Fibroblast of lung (primary cell): ENCODE measurements around the gene LSAMP. TPM values are rescaled to one million over a fixed set of nuclear protein-coding genes. Genes with fewer than 3 reads are reported as not detected.

ENCODE experiments used
- DNase-seq, 2 donors: peaks; one replicate each; pipeline versions ENCODE4 v3.0.0 to v3.0.0-alpha.2; 2010; ENCODE audit warnings: low read depth in 2 of 2
- H2AFZ ChIP-seq: 2 replicates; pipeline ENCODE4 v1.5.1; 2012; ENCODE audit warnings: low read length, control low read depth, inconsistent platforms
- H3K27ac ChIP-seq: 2 replicates; pipeline ENCODE4 v1.5.1; 2011; ENCODE audit warnings: low read length, control low read depth; ENCODE audit not compliant: insufficient read depth
- H3K27me3 ChIP-seq: 2 replicates; pipeline ENCODE4 v1.5.1; 2011; ENCODE audit warnings: mild to moderate bottlenecking, low read length; ENCODE audit not compliant: control insufficient read depth, insufficient read depth
- H3K36me3 ChIP-seq: 2 replicates; pipeline ENCODE4 v1.5.1; 2011; ENCODE audit warnings: low read length; ENCODE audit not compliant: control insufficient read depth, insufficient read depth
- H3K4me1 ChIP-seq: 2 replicates; pipeline ENCODE4 v1.5.1; 2011; ENCODE audit warnings: low read length; ENCODE audit not compliant: control insufficient read depth, insufficient read depth; ENCODE audit errors: extremely low read depth
- H3K4me2 ChIP-seq: 2 replicates; pipeline ENCODE4 v1.5.1; 2011; ENCODE audit warnings: low read length, control low read depth; ENCODE audit not compliant: insufficient read depth; ENCODE audit errors: extremely low read depth
- H3K4me3 ChIP-seq, 4 experiments: fragments of 200-600 bp in 1 of 4; sonication (generic) in 1 of 4; replicated peaks in 1 of 4; 2 replicates each; pipeline ENCODE4 v1.5.1; 2011 to 2016; ENCODE audit warnings: low read length in 4 of 4, low read depth in 3 of 4, mild to moderate bottlenecking in 3 of 4, control low read depth in 2 of 4, inconsistent platforms in 1 of 4, mixed read lengths in 1 of 4; ENCODE audit not compliant: insufficient read depth in 1 of 4; ENCODE audit errors: control extremely low read depth in 1 of 4
- H3K79me2 ChIP-seq: 2 replicates; pipeline ENCODE4 v1.5.1; 2012; ENCODE audit warnings: mild to moderate bottlenecking, low read length, inconsistent platforms; ENCODE audit not compliant: control insufficient read depth, insufficient read depth
- H3K9ac ChIP-seq: 2 replicates; pipeline ENCODE4 v1.5.1; 2011; ENCODE audit warnings: mild to moderate bottlenecking, low read length, control low read depth; ENCODE audit not compliant: insufficient read depth
- H3K9me3 ChIP-seq: 2 replicates; pipeline ENCODE4 v1.5.1; 2012; ENCODE audit warnings: low read depth, low read length; ENCODE audit not compliant: control insufficient read depth, insufficient read depth
- H4K20me1 ChIP-seq: 2 replicates; pipeline ENCODE4 v1.5.1; 2011; ENCODE audit warnings: low read length; ENCODE audit not compliant: control insufficient read depth, insufficient read depth; ENCODE audit errors: extremely low read depth
- EZH2 ChIP-seq: IDR thresholded peaks from 2 replicates; pipeline ENCODE4 v1.5.1; 2012; ENCODE audit warnings: low read length, control low read depth, mild to moderate bottlenecking; ENCODE audit errors: missing control alignments
- polyA plus RNA-seq, 2 donors: library from polyadenylated mRNA; depleted of rRNA in 1 of 2; stranded (reverse) in 1 of 2; unstranded in 1 of 2; fragments of >200 nt; gene quantifications; 2 replicates each; pipeline ENCODE4 v1.2.1, GENCODE V29; 2011 to 2012; ENCODE audit warnings: missing spikeins in 1 of 2
- total RNA-seq: library from RNA; depleted of rRNA; stranded (reverse); fragments of >200 nt; gene quantifications from 2 replicates; pipeline ENCODE4 v1.2.1, GENCODE V29; 2014
- TF ChIP-seq, protein P1 (sequence below), 2 donors: IDR thresholded peaks in 1 of 2; conservative IDR thresholded peaks in 1 of 2; 1 replicate in 1 of 2; 2 replicates in 1 of 2; pipeline ENCODE4 v1.5.1; 2011 to 2012; ENCODE audit warnings: low read length in 2 of 2, control low read depth in 1 of 2, inconsistent platforms in 1 of 2, low read depth in 1 of 2, mild to moderate bottlenecking in 1 of 2

LSAMP gene
- total and polyA plus RNA-seq, 2 donors (not counting 1 experiment from before 2014, with no cell fraction given) = 4.8 to 5.9 TPM

DNA sequence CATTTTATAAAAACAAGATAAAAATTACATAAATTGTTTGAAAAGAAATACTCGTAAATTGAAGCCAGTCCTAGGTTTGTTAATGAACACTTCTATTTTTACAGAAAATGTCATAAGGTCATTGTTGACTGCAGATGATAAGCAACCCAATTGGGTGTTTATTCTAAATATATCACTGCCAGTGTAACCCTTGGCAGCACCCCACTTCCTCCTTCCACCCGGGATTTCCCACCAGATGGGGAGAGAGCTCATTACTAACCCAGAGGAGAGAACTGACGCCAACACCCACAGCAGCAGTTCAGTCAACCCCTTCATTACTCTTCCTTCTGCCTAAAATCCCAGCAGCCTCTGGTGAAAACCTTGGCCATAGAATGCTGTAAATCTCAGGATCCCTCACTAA lies 514.4 kb downstream of the LSAMP start:
- Histone ChIP-seq H4K20me1 (no peaks in the 10 kb centered on the region), H3K27ac (no peak overlapping the region), H3K9me3 (no peaks in the 10 kb centered on the region), H2AFZ (no peak overlapping the region), H3K9ac (no peak overlapping the region), H3K27me3 (no peaks in the 10 kb centered on the region), H3K36me3 (no peaks in the 10 kb centered on the region), H3K4me2 (no peak overlapping the region), H3K4me3 (no peak overlapping the region), H3K4me1 (no peaks in the 10 kb centered on the region), H3K79me2 (no peaks in the 10 kb centered on the region)
- TF ChIP-seq EZH2 = no peak
- TF ChIP-seq, protein P1, sequence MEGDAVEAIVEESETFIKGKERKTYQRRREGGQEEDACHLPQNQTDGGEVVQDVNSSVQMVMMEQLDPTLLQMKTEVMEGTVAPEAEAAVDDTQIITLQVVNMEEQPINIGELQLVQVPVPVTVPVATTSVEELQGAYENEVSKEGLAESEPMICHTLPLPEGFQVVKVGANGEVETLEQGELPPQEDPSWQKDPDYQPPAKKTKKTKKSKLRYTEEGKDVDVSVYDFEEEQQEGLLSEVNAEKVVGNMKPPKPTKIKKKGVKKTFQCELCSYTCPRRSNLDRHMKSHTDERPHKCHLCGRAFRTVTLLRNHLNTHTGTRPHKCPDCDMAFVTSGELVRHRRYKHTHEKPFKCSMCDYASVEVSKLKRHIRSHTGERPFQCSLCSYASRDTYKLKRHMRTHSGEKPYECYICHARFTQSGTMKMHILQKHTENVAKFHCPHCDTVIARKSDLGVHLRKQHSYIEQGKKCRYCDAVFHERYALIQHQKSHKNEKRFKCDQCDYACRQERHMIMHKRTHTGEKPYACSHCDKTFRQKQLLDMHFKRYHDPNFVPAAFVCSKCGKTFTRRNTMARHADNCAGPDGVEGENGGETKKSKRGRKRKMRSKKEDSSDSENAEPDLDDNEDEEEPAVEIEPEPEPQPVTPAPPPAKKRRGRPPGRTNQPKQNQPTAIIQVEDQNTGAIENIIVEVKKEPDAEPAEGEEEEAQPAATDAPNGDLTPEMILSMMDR (conservative IDR thresholded peaks at IDR 0.05 in 1 of 2, IDR thresholded peaks at IDR 0.05 in 1 of 2; ENCODE audit: low read depth in 1 of 2, low read length in 2 of 2) = no peak
- no peak for DNase-seq

DNA sequence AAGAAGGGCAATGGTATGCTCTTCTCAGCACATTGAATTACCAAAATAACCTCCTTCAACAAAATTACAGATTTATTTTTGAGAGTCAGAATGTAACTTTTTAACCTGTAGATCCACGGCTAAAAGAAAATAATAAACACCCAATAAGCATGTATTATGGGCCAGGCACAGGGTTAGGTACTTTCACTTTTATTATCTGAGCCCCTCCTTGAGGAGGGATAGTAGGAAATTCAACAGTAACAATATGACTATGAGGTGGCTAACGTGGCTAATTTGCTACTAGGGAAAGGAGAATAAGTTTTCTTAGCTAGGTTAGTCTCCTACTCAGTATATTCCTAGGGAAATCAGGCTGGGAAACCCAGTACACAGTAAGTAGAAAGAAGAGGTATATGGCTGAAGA lies 515.1 kb downstream of the LSAMP start:
- no peak overlapping the region for H3K4me2 ChIP-seq
- no peak for TF ChIP-seq EZH2
- TF ChIP-seq, protein P1 (conservative IDR thresholded peaks at IDR 0.05 in 1 of 2, IDR thresholded peaks at IDR 0.05 in 1 of 2; ENCODE audit: low read depth in 1 of 2, low read length in 2 of 2) = no peak
- no peaks in the 10 kb centered on the region for H3K9me3 ChIP-seq
- DNase-seq = no peak
- H3K9ac ChIP-seq = no peak overlapping the region
- H3K36me3 ChIP-seq = no peaks in the 10 kb centered on the region
- H2AFZ ChIP-seq = no peak overlapping the region
- no peak overlapping the region for H3K4me3 ChIP-seq
- no peaks in the 10 kb centered on the region for H3K79me2 ChIP-seq
- H3K4me1 ChIP-seq = no peaks in the 10 kb centered on the region
- H3K27me3 ChIP-seq = no peaks in the 10 kb centered on the region
- no peak overlapping the region for H3K27ac ChIP-seq
- no peaks in the 10 kb centered on the region for H4K20me1 ChIP-seq

DNA sequence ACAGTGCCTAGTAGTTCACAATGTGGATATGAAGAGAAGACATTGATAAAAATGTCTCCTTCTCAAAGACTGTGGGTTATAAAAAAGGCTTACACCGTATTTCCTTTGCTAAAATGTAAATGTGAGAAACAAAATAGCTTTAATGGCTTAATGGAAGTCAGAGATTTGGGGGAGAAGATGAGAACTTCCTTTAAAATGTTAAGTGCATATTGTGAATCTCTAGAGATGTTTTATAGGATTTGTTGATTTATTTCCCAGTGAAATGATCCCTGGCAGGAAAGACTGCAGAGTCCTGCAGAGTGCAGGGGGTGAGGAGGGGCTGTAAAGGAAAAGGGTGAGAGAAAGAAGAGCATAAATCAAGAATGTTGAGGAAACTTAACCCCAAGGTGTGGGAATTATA lies 516.9 kb downstream of the LSAMP start:
- Histone ChIP-seq H3K36me3 (no peaks in the 10 kb centered on the region), H3K27ac (no peak overlapping the region), H3K27me3 (no peaks in the 10 kb centered on the region), H3K4me1 (no peaks in the 10 kb centered on the region), H4K20me1 (no peaks in the 10 kb centered on the region), H3K79me2 (no peaks in the 10 kb centered on the region), H3K9me3 (no peaks in the 10 kb centered on the region), H3K4me3 (no peak overlapping the region), H3K9ac (no peak overlapping the region), H2AFZ (no peak overlapping the region), H3K4me2 (no peak overlapping the region)
- TF ChIP-seq EZH2 = no peak
- TF ChIP-seq, protein P1 (conservative IDR thresholded peaks at IDR 0.05 in 1 of 2, IDR thresholded peaks at IDR 0.05 in 1 of 2; ENCODE audit: low read depth in 1 of 2, low read length in 2 of 2) = no peak
- DNase-seq = no peak
